Effector memory CD4-positive, alpha-beta T cell (primary cell): Measurements from ENCODE around the gene GORASP1.
"Not testable (repeated sequence)": the region's sequence is repeated elsewhere in the genome, so short reads cannot be mapped to it uniquely, and the experiment has no call there.

Source experiments
- DNase-seq, 3 donors: peaks; one replicate each; pipeline ENCODE4 v3.0.0-alpha.2; 2020
- H3K27ac ChIP-seq: 2 replicates; pipeline ENCODE4 v1.7.0; 2013; ENCODE audit warnings: mild to moderate bottlenecking, low read length, moderate library complexity; ENCODE audit not compliant: insufficient read depth, poor library complexity, severe bottlenecking
- H3K27me3 ChIP-seq: replicated peaks from 2 replicates; pipeline ENCODE4 v1.7.0; 2013; ENCODE audit warnings: mild to moderate bottlenecking, low read length; ENCODE audit not compliant: insufficient read depth, control insufficient read depth, poor library complexity, severe bottlenecking
- H3K36me3 ChIP-seq: 2 replicates; pipeline ENCODE4 v1.7.0; 2013; ENCODE audit warnings: mild to moderate bottlenecking, low read length, moderate library complexity; ENCODE audit not compliant: control insufficient read depth, insufficient read depth
- H3K4me1 ChIP-seq: 2 replicates; pipeline ENCODE4 v1.7.0; 2013; ENCODE audit warnings: low read length, mild to moderate bottlenecking; ENCODE audit not compliant: control insufficient read depth, insufficient read depth, poor library complexity, severe bottlenecking
- H3K4me3 ChIP-seq: 2 replicates; pipeline ENCODE4 v1.7.0; 2013; ENCODE audit warnings: low read length, low read depth, mild to moderate bottlenecking; ENCODE audit not compliant: insufficient read depth, poor library complexity, severe bottlenecking
- H3K9me3 ChIP-seq: 2 replicates; pipeline ENCODE4 v1.7.0; 2013; ENCODE audit warnings: mild to moderate bottlenecking, low read length, moderate library complexity; ENCODE audit not compliant: control insufficient read depth

GORASP1 gene

DNA sequence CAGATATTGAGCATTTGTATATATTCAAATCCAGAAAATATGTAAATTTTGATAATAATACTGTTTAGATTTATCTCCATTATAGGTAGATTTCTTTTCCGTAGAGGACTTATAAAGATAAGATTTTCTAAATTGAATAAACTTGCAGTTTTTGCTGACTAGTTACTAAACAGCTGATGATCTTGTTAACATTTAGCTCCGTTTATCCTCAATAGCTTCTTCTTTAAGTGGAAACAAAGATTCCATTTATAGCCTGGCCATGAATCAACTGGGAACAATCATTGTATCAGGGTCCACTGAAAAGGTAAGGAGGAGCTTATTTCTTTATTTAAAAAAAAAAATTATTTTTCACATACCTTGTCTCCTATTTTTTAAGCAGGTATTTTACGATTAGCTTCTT lies 38.9 kb downstream of the GORASP1 start:
- H3K9me3 ChIP-seq, result no peaks in the 10 kb centered on the region
- DNase-seq, result no peak
- no peaks in the 10 kb centered on the region for H3K27me3 ChIP-seq
- H3K27ac ChIP-seq, result no peak overlapping the region
- H3K4me3 ChIP-seq, result no peak overlapping the region
- H3K4me1 ChIP-seq, result no peaks in the 10 kb centered on the region
- H3K36me3 ChIP-seq, result peaks cover 66% of the 10 kb centered on the region

DNA sequence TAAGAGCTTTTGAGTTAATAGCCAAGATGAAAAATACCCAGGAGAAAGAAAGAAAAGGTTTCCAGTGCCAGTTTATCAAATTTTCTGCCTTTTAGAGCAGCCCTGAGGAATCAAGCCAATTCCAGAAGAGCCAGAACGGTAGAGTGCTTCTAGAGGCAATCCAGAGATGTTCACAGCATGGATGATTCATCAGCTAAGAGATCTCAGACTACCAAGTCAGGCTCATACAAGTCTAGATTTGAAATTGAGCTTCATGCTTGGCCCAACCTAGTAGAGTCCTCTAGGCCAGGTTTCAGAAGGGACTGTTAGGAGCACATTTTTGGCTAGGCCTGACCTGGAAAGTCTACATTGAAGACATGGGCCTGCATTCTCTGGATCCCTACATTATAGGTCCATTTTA lies 40.1 kb downstream of the GORASP1 start:
- no peaks in the 10 kb centered on the region for H3K27me3 ChIP-seq
- H3K9me3 ChIP-seq, result no peaks in the 10 kb centered on the region
- H3K36me3 ChIP-seq, result peaks cover 53% of the 10 kb centered on the region
- no peak overlapping the region for H3K4me3 ChIP-seq
- no peaks in the 10 kb centered on the region for H3K4me1 ChIP-seq
- no peak overlapping the region for H3K27ac ChIP-seq
- DNase-seq, result no peak

DNA sequence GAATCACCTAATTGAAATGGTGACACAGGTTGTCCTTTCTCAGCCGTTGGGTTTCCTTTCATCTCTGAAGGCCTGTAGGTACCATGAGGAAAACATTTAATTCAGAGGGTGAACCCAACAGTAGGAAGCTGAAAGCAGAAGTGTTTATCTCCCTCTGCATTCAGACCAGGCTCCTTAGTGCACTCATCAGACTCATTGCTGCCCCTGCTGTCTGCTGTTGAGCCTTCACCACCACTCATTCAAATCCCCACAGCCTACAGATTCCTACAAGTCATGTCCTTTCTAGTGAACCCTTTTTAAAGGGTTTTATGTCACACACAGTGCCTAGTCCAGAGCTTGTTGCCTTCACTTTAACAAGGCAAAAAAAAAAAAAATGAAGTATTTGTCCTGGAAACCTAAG lies 42.2 kb downstream of the GORASP1 start:
- no peak overlapping the region for H3K27ac ChIP-seq
- no peak for DNase-seq
- H3K4me1 ChIP-seq, result no peaks in the 10 kb centered on the region
- H3K27me3 ChIP-seq, result no peaks in the 10 kb centered on the region
- no peaks in the 10 kb centered on the region for H3K9me3 ChIP-seq
- H3K4me3 ChIP-seq, result no peak overlapping the region
- peaks cover 39% of the 10 kb centered on the region for H3K36me3 ChIP-seq

DNA sequence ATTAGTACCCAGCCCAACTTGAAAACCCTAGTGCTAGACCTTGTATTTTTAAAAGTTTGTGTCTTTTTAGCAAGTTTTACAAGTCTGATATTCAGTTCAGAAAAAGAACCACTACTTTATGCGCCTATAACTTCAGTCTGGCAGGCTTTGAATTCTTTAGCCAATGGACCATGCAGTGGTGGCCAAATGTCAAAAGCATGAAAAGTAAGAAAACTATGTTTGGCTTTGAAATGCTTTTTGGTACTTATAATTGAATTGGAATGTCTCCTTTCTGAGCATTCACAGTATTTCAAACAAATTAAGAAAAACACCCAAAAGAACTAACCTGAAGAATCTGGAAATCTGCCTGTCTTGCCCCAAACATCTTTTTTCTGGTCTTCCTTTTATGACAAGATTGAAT lies 42.8 kb downstream of the GORASP1 start:
- Histone ChIP-seq H3K4me3 (no peak overlapping the region), H3K27ac (no peak overlapping the region), H3K27me3 (no peaks in the 10 kb centered on the region), H3K4me1 (no peaks in the 10 kb centered on the region), H3K9me3 (no peaks in the 10 kb centered on the region), H3K36me3 (peaks cover 34% of the 10 kb centered on the region)
- no peak for DNase-seq

DNA sequence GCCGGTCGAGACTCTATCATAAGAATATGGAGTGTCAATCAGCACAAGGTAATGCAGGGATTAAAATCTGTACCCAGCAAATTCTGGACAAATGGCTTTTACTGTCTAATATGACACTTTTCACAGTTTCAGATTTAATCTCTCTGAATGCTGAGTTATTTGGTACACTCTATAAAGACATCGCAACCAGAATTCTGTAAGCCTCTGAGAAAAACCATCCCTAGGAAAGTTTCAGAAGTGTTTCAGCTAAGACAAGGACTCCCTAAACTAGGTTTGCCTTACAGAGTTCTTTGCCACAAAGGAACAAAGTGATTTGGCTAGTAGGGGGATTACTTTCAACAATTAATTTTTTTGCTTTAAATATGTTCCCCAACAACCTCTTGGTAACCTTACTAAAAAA lies 44.3 kb downstream of the GORASP1 start:
- peaks cover 23% of the 10 kb centered on the region for H3K36me3 ChIP-seq
- no peak for DNase-seq

GRCh38 chr3:39062180-39062579 lies 45.2 kb downstream of the GORASP1 start:
- no peak overlapping the region for H3K4me3 ChIP-seq
- H3K27ac ChIP-seq, result no peak overlapping the region
- no peaks in the 10 kb centered on the region for H3K9me3 ChIP-seq
- no peak for DNase-seq
- no peaks in the 10 kb centered on the region for H3K27me3 ChIP-seq
- peaks cover 18% of the 10 kb centered on the region for H3K36me3 ChIP-seq
- no peaks in the 10 kb centered on the region for H3K4me1 ChIP-seq

More for the DNA sequence above, 44.3 kb downstream of the GORASP1 start:
- no peaks in the 10 kb centered on the region for H3K27me3 ChIP-seq
- H3K4me3 ChIP-seq, result no peak overlapping the region
- H3K4me1 ChIP-seq, result no peaks in the 10 kb centered on the region
- no peak overlapping the region for H3K27ac ChIP-seq
- no peaks in the 10 kb centered on the region for H3K9me3 ChIP-seq

GRCh38 chr3:39061228-39061627 lies 46.2 kb downstream of the GORASP1 start:
- DNase-seq, H3K27me3 ChIP-seq, H3K9me3 ChIP-seq, H3K4me1 ChIP-seq, H3K27ac ChIP-seq, H3K4me3 ChIP-seq: not testable (repeated sequence)
- peaks cover 10% of the 10 kb centered on the region for H3K36me3 ChIP-seq

- DNase-seq, result no peak
- no peak overlapping the region for H3K27ac ChIP-seq
- H3K27me3 ChIP-seq, result no peaks in the 10 kb centered on the region
- no peak overlapping the region for H3K4me3 ChIP-seq
- peaks cover 12% of the 10 kb centered on the region for H3K4me1 ChIP-seq
- H3K36me3 ChIP-seq, result peaks cover 6% of the 10 kb centered on the region
- H3K9me3 ChIP-seq, result no peaks in the 10 kb centered on the region
Observed at GRCh38 chr3:39056151-39056550, 51.3 kb downstream of the GORASP1 start.

GRCh38 chr3:39053696-39054095 lies 53.7 kb downstream of the GORASP1 start:
- Histone ChIP-seq H3K9me3 (no peaks in the 10 kb centered on the region), H3K27ac (no peak overlapping the region), H3K4me3 (no peak overlapping the region), H3K36me3 (peaks cover 6% of the 10 kb centered on the region), H3K4me1 (peaks cover 14% of the 10 kb centered on the region), H3K27me3 (no peaks in the 10 kb centered on the region)
- DNase-seq, result no peak

DNA sequence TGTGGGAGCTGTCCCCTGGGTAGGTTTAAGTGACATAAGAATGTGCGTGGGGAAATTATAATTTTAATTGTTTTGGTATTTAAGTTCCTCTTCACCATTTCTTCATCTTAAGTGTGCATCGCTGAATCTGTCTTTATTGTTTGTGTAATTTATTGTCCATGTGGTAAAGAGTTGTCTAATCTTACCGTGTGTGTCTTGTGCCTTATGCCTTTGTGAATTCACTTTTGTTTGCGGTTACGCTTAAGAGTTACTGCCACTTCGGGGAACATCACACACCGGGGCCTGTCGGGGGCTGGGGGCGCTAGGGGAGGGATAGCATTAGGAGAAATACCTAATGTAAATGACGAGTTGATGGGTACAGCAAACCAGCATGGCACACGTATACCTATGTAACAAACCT lies 54.8 kb downstream of the GORASP1 start:
- DNase-seq, result no peak
- Histone ChIP-seq H3K36me3 (no peaks in the 10 kb centered on the region), H3K4me1 (peaks cover 14% of the 10 kb centered on the region), H3K27me3 (no peaks in the 10 kb centered on the region), H3K4me3 (peak overlapping the region; percentile 93), H3K9me3 (no peaks in the 10 kb centered on the region), H3K27ac (peak overlapping the region; percentile 96)
